Suprapubic skin (tissue), 4 donors: ENCODE measurements around the gene DCLK3. TPM values are rescaled to one million over a fixed set of nuclear protein-coding genes. Genes with fewer than 3 reads are reported as not detected.

Experiments used
- DNase-seq, 2 donors: peaks; one replicate each; pipeline ENCODE4 v3.0.0-alpha.2; 2019; ENCODE audit warnings: low spot score in 2 of 2
- H3K27ac ChIP-seq: fragments of 200-600 bp; sonication (generic); one replicate; pipeline ENCODE4 v1.5.1; 2019
- H3K27me3 ChIP-seq: fragments of 200-600 bp; sonication (generic); one replicate; pipeline ENCODE4 v1.5.1; 2019
- H3K36me3 ChIP-seq: fragments of 200-600 bp; sonication (generic); one replicate; pipeline ENCODE4 v1.5.1; 2019
- H3K4me1 ChIP-seq: fragments of 200-600 bp; sonication (generic); one replicate; pipeline ENCODE4 v1.5.1; 2019
- H3K4me3 ChIP-seq: fragments of 200-600 bp; sonication (generic); one replicate; pipeline ENCODE4 v1.5.1; 2019; ENCODE audit warnings: mild to moderate bottlenecking
- H3K9me3 ChIP-seq: fragments of 200-600 bp; sonication (generic); one replicate; pipeline ENCODE4 v1.5.1; 2019
- EP300 ChIP-seq: sonication (generic); formaldehyde crosslinking; IDR thresholded peaks from one replicate; pipeline ENCODE4 v1.6.1; 2017; ENCODE audit warnings: antibody characterized with exemption
- POLR2A ChIP-seq, 2 donors: fragments of 450-650 bp; IDR thresholded peaks; one replicate each; pipeline ENCODE4 v1.6.1; 2017; ENCODE audit warnings: antibody characterized with exemption in 2 of 2, mild to moderate bottlenecking in 2 of 2, moderate library complexity in 2 of 2
- POLR2AphosphoS5 ChIP-seq, 3 donors: sonication (generic); formaldehyde crosslinking; IDR thresholded peaks; one replicate each; pipeline ENCODE4 v1.6.1; 2017; ENCODE audit warnings: antibody characterized with exemption in 3 of 3
- WGBS: methylation state at CpG from one replicate; pipeline ENCODE4 v1.1.5; 2018; 5-methylcytosine and 5-hydroxymethylcytosine counted together
- total RNA-seq, 4 donors: library from RNA; depleted of rRNA; stranded (reverse); fragments of >200 nt; gene quantifications; one replicate each; pipeline ENCODE4 v1.1.0, GENCODE V29; 2016
- TF ChIP-seq, protein P1 (sequence below), 2 donors: fragments of 200-600 bp in 1 of 2; fragments of 450-650 bp in 1 of 2; sonication (generic) in 1 of 2; IDR thresholded peaks; one replicate each; pipeline ENCODE4 v1.5.1; 2016 to 2019; ENCODE audit warnings: antibody characterized with exemption in 2 of 2, mild to moderate bottlenecking in 1 of 2, moderate library complexity in 1 of 2

The DCLK3 gene
- total RNA-seq, 4 donors from 2014 or later = 0.08 to 0.64 (median 0.08) TPM; not detected in 1

DNA sequence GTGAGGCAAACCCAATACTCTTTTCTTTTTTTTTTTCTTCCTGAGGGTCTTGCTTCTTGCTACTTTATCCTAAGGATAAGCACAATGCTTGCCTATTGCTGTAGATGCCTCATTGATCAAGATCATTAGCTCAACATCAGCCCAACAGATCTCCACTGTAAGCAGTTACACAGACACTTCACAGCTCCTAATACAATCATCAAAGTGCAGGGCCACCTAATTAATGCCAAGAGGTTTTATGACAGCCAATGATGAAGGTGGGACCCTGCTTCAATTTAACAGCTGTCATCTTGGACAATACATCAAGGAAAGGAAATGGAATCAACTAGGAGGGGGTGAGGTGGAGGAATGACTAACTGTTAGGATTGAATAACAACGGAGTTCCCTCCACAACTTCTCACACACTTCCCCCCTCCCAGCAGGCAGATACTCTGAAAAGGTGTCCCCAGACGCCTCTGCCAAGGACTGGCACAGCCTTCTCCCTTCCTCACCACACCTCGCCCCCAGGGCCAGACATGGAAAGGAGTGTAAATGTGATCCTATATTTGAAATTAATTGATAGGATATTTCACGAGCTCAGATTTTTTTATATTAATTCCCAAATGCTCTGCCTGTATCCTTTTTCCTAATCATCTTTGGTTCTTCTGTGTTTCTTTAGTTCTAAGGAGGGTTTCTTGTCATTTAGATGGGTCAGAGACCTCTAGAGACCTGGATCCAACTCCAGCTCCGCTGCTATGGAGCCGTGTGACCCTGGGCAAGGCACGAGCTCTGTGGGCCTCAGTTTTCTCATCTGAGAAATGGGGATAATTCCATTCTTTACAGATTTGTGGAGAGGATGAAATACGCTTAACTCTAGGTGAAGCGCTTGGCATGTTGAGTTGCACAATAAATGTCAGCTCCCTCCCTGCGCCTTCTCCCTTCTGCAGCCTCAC lies 1.2 kb downstream of the DCLK3 start:
- no peaks in the 10 kb centered on the region for H3K36me3 ChIP-seq
- H3K4me3 ChIP-seq = peak overlapping the region; percentile 53
- H3K9me3 ChIP-seq = no peaks in the 10 kb centered on the region
- DNase-seq = no peak
- no peak overlapping the region for H3K27ac ChIP-seq
- peaks cover 49% of the 10 kb centered on the region for H3K27me3 ChIP-seq
- WGBS = 55% methylated on average over 10 of the region's 10 CpGs
- TF ChIP-seq, protein P1, sequence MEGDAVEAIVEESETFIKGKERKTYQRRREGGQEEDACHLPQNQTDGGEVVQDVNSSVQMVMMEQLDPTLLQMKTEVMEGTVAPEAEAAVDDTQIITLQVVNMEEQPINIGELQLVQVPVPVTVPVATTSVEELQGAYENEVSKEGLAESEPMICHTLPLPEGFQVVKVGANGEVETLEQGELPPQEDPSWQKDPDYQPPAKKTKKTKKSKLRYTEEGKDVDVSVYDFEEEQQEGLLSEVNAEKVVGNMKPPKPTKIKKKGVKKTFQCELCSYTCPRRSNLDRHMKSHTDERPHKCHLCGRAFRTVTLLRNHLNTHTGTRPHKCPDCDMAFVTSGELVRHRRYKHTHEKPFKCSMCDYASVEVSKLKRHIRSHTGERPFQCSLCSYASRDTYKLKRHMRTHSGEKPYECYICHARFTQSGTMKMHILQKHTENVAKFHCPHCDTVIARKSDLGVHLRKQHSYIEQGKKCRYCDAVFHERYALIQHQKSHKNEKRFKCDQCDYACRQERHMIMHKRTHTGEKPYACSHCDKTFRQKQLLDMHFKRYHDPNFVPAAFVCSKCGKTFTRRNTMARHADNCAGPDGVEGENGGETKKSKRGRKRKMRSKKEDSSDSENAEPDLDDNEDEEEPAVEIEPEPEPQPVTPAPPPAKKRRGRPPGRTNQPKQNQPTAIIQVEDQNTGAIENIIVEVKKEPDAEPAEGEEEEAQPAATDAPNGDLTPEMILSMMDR (IDR thresholded peaks at IDR 0.05) = no peak
- TF ChIP-seq POLR2A (IDR thresholded peaks at IDR 0.05) (no peak), POLR2AphosphoS5 (IDR thresholded peaks at IDR 0.05) (no peak), EP300 (no peak)
- H3K4me1 ChIP-seq = peaks cover 12% of the 10 kb centered on the region

DNA sequence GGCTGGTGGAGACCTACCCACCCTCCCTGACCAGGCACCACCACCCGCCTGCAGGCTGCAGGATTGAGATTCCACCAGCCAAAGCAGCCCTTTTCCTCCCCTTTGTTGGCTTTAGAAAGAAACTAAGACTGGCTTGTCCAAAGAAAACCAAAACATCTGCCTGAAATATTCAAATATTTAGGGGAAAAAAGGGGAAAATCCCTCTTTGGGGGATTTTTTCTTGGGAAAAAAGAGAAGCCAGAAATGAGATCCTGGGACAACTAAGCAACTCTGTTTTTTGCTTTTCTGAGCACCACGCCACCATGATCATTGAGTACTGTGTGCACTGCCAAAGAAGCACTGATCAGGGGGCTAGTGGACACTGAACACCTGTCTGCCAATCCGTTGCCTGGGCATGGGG lies 2.6 kb downstream of the DCLK3 start:
- Histone ChIP-seq H3K4me1 (peaks cover 12% of the 10 kb centered on the region), H3K27ac (no peak overlapping the region), H3K36me3 (no peaks in the 10 kb centered on the region), H3K27me3 (peaks cover 47% of the 10 kb centered on the region), H3K9me3 (no peaks in the 10 kb centered on the region), H3K4me3 (no peak overlapping the region)
- no peak for DNase-seq
- TF ChIP-seq POLR2A (IDR thresholded peaks at IDR 0.05) (no peak), EP300 (no peak), POLR2AphosphoS5 (IDR thresholded peaks at IDR 0.05) (no peak)
- TF ChIP-seq, protein P1 (IDR thresholded peaks at IDR 0.05) = no peak
- 92% methylated on average over 3 of the region's 3 CpGs for WGBS

DNA sequence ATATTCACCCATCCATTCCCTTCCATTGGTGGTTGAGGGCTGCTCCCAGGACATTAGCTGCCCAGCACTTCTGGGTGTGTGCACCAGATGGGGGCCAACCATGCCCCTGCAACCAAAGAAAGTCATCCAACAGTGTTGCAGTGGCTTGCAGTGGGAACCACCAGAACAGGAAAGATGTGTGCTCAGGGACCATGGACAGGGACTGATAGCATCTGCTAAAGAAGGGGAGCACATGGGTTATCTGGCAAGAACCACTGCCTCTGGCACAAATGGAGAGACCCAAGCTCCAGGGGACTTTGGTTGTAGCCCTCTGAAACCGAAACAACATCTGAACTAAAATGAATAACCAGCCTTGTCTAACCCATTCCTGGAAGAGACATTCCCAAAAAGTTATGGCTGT lies 8.1 kb downstream of the DCLK3 start:
- Histone ChIP-seq H3K9me3 (no peaks in the 10 kb centered on the region), H3K36me3 (no peaks in the 10 kb centered on the region), H3K27me3 (peaks cover 15% of the 10 kb centered on the region), H3K4me3 (no peak overlapping the region), H3K4me1 (no peaks in the 10 kb centered on the region), H3K27ac (no peak overlapping the region)
- DNase-seq = no peak
- WGBS = 73% methylated on average over 1 of the region's 1 CpG
- no peak for TF ChIP-seq POLR2A (IDR thresholded peaks at IDR 0.05)

DNA sequence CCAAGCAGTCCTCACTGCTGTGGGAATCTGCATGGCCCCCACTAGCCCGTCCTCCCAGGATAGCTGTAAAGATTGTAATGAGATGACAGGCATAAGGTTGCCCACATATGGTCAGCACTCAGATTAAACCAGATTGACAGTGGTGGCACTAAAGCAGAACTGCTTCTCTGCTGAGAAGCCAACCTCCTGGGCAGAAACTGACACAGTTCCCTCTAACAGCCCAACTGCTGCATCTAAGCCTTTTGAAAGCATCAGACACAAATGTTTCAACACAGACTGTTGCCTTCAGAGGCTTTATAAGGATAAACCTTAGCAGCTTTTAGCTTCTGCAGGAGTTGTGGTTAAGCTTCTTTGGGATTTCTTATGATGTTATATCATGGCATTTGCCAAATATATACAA lies 13.0 kb downstream of the DCLK3 start:
- Histone ChIP-seq H3K4me1 (no peaks in the 10 kb centered on the region), H3K9me3 (no peaks in the 10 kb centered on the region), H3K4me3 (no peak overlapping the region), H3K36me3 (no peaks in the 10 kb centered on the region), H3K27ac (no peak overlapping the region), H3K27me3 (peaks cover 6% of the 10 kb centered on the region)
- TF ChIP-seq, protein P1 (IDR thresholded peaks at IDR 0.05) = no peak
- TF ChIP-seq POLR2AphosphoS5 (IDR thresholded peaks at IDR 0.05) (no peak), POLR2A (IDR thresholded peaks at IDR 0.05) (no peak), EP300 (no peak)
- DNase-seq = no peak
- 64% methylated on average over 1 of the region's 1 CpG for WGBS

DNA sequence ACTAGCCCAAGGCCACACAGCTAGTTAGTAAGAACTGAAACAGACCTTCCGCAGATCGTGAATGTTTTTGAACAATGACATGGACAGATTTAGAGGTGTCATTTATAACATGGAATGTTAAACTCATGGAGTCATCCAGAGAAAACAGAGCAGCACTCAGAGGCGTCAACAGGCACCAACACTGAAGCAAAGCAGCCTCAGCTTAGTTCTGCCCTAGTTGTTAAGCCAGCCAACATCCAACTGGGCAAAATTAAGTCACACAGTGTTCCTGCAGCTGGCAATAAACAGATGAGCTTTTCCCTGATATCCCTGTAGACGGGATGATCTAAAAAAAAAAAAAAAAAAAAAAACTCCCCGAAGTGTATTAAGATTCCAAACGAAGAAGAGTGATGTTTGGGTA lies 13.6 kb downstream of the DCLK3 start:
- no peak for DNase-seq
- TF ChIP-seq, protein P1 (IDR thresholded peaks at IDR 0.05) = no peak
- TF ChIP-seq EP300 = no peak
- no peak for TF ChIP-seq POLR2A (IDR thresholded peaks at IDR 0.05)
- no peak for TF ChIP-seq POLR2AphosphoS5 (IDR thresholded peaks at IDR 0.05)
- 70% methylated on average over 6 of the region's 6 CpGs for WGBS

More for the DNA sequence above, 13.6 kb downstream of the DCLK3 start:
- no peaks in the 10 kb centered on the region for H3K4me1 ChIP-seq
- no peak overlapping the region for H3K27ac ChIP-seq
- H3K4me3 ChIP-seq = no peak overlapping the region
- H3K27me3 ChIP-seq = peaks cover 3% of the 10 kb centered on the region
- no peaks in the 10 kb centered on the region for H3K9me3 ChIP-seq
- no peaks in the 10 kb centered on the region for H3K36me3 ChIP-seq
